Measurements from ENCODE around the gene ADAMTS2.

Gene ADAMTS2

GRCh38 chr5:179266291-179267070 is 78.8 kb downstream of the ADAMTS2 start:
- DNase-seq (ENCODE audit: low read depth), result no peak

GRCh38 chr5:179265514-179266290 is 79.6 kb downstream of the ADAMTS2 start:
- DNase-seq (ENCODE audit: low read depth), result no peak

- DNase-seq (ENCODE audit: low read depth), result no peak
Measured at GRCh38 chr5:179264783-179265513, 80.3 kb downstream of the ADAMTS2 start.

GRCh38 chr5:179264053-179264782 is 81.0 kb downstream of the ADAMTS2 start:
- DNase-seq (ENCODE audit: low read depth), result no peak

GRCh38 chr5:179263391-179264052 is 81.7 kb downstream of the ADAMTS2 start:
- DNase-seq (ENCODE audit: low read depth), result no peak

- no peak for DNase-seq (ENCODE audit: low read depth)
Measured at GRCh38 chr5:179262126-179262920, 82.9 kb downstream of the ADAMTS2 start.

- no peak for DNase-seq (ENCODE audit: low read depth)
Measured at GRCh38 chr5:179261301-179262125, 83.7 kb downstream of the ADAMTS2 start.

- no peak for DNase-seq (ENCODE audit: low read depth)
Measured at GRCh38 chr5:179260324-179261070, 84.8 kb downstream of the ADAMTS2 start.

GRCh38 chr5:179259731-179260323 is 85.4 kb downstream of the ADAMTS2 start:
- DNase-seq (ENCODE audit: low read depth), result no peak

GRCh38 chr5:179258922-179259730 is 86.1 kb downstream of the ADAMTS2 start:
- no peak for DNase-seq (ENCODE audit: low read depth)

- no peak for DNase-seq (ENCODE audit: low read depth)
Measured at GRCh38 chr5:179258001-179258921, 87.0 kb downstream of the ADAMTS2 start.

- no peak for DNase-seq (ENCODE audit: low read depth)
Measured at GRCh38 chr5:179257176-179257682, 88.0 kb downstream of the ADAMTS2 start.

GRCh38 chr5:179256328-179257175 is 88.7 kb downstream of the ADAMTS2 start:
- DNase-seq (ENCODE audit: low read depth), result no peak

- no peak for DNase-seq (ENCODE audit: low read depth)
Measured at GRCh38 chr5:179255527-179256327, 89.5 kb downstream of the ADAMTS2 start.
